Measurements from ENCODE around the gene DOCK11.
"Not testable (repeated sequence)": the region's sequence is repeated elsewhere in the genome, so short reads cannot be mapped to it uniquely, and the experiment has no call there.

Gene DOCK11

GRCh38 chrX:118574666-118575065 lies 79.1 kb downstream of the DOCK11 start:
- no peak for DNase-seq

GRCh38 chrX:118577041-118577440 lies 81.4 kb downstream of the DOCK11 start:
- no peak for DNase-seq

- no peak for DNase-seq
Observed at GRCh38 chrX:118579417-118579816, 83.8 kb downstream of the DOCK11 start.

- not testable (repeated sequence) for DNase-seq
Observed at GRCh38 chrX:118582926-118583325, 87.3 kb downstream of the DOCK11 start.

- DNase-seq: no peak
Observed at GRCh38 chrX:118583781-118584180, 88.2 kb downstream of the DOCK11 start.

- no peak for DNase-seq
Observed at GRCh38 chrX:118585296-118585695, 89.7 kb downstream of the DOCK11 start.

GRCh38 chrX:118586206-118586605 lies 90.6 kb downstream of the DOCK11 start:
- DNase-seq: not testable (repeated sequence)

GRCh38 chrX:118588715-118589114 lies 93.1 kb downstream of the DOCK11 start:
- DNase-seq: no peak

- no peak for DNase-seq
Observed at GRCh38 chrX:118589227-118589626, 93.6 kb downstream of the DOCK11 start.

- DNase-seq: no peak
Observed at GRCh38 chrX:118593407-118593806, 97.8 kb downstream of the DOCK11 start.

- no peak for DNase-seq
Observed at GRCh38 chrX:118594697-118595420, 99.2 kb downstream of the DOCK11 start.

GRCh38 chrX:118595501-118596042 lies 100.0 kb downstream of the DOCK11 start:
- no peak for DNase-seq

GRCh38 chrX:118596390-118596789 lies 100.8 kb downstream of the DOCK11 start:
- no peak for DNase-seq

GRCh38 chrX:118603981-118604380 lies 108.4 kb downstream of the DOCK11 start:
- peak; percentile 56 for DNase-seq

GRCh38 chrX:118612290-118612689 lies 116.7 kb downstream of the DOCK11 start:
- DNase-seq: no peak

GRCh38 chrX:118614150-118614549 lies 118.5 kb downstream of the DOCK11 start:
- DNase-seq: no peak

- DNase-seq: no peak
Observed at GRCh38 chrX:118615141-118615540, 119.5 kb downstream of the DOCK11 start.

- no peak for DNase-seq
Observed at GRCh38 chrX:118621081-118621759, 125.6 kb downstream of the DOCK11 start.

- no peak for DNase-seq
Observed at GRCh38 chrX:118623062-118623461, 127.4 kb downstream of the DOCK11 start.

GRCh38 chrX:118626346-118626745 lies 130.7 kb downstream of the DOCK11 start:
- no peak for DNase-seq

GRCh38 chrX:118627084-118627758 lies 131.6 kb downstream of the DOCK11 start:
- DNase-seq: no peak

GRCh38 chrX:118630848-118631247 lies 135.2 kb downstream of the DOCK11 start:
- DNase-seq: no peak

- DNase-seq: no peak
Observed at GRCh38 chrX:118631586-118631985, 136.0 kb downstream of the DOCK11 start.

All from fibroblast of skin of abdomen (primary cell).